GM12873 (cell line): ENCODE results near the gene METTL8.

Experiments
- CTCF ChIP-seq: IDR thresholded peaks from 2 replicates; pipeline ENCODE4 v1.5.1; 2012; ENCODE audit warnings: low read depth, mild to moderate bottlenecking, moderate library complexity, low read length, control low read depth; ENCODE audit not compliant: insufficient read depth; ENCODE audit errors: missing control alignments

The METTL8 gene

DNA sequence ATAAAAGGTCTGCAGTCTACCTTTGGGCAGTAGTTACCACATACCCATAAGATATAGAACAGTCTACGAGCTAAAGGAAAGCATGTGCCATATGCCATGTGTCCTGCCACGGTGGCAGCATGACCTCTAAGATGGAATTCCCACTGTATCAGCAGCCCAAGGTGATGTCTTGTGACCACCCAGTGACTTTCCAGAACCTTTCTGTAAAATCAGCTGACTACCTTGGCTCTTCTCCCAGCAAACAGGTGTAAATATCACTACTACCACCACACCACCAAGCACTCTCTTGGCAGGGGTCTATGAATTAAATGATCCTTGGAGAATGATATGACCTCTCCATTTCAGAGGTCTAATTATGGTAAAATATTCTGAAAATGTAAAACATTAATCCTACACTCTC is 99.6 kb downstream of the METTL8 start:
- TF ChIP-seq CTCF, result no peak

DNA sequence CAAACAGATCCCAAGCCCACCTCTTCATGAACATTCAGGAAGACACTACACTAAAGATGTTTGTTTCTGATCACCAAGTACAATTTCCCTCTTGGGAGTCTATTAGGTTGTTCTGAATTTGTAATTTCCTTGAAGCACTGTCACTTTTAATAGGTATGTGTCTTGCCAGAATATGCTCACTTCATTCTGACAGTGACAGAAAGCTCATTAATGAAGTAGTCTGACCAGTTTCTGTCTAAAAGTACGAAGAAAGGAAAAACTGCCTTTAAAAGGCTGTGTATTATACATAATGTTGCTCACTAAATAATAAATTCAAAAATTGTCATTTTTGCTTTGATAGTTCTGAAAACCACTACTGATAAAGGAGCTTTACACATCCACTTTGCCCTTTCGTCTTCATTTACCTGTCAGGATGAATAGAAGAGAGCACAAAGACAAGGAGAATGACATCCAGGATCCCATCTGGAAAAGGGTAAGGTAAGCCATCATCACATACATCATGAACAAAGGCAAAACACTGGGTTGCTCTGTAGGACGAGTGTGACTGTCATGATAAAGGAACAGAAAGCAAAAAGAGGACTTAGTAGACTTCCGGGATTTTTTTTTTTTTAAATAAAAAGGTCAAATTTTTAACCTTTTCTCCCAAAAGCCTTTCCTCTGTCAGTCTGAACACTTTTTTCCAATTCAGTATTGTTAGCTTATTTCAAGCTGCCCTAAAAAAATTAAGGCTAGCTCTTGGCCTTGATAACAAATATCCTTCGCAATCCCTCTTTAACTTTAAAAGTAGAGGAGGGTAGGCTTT is 103.4 kb downstream of the METTL8 start:
- no peak for TF ChIP-seq CTCF

- no peak for TF ChIP-seq CTCF
Observed at GRCh38 chr2:171327043-171327496, 106.7 kb downstream of the METTL8 start.

GRCh38 chr2:171325886-171326585 is 107.8 kb downstream of the METTL8 start:
- no peak for TF ChIP-seq CTCF

DNA sequence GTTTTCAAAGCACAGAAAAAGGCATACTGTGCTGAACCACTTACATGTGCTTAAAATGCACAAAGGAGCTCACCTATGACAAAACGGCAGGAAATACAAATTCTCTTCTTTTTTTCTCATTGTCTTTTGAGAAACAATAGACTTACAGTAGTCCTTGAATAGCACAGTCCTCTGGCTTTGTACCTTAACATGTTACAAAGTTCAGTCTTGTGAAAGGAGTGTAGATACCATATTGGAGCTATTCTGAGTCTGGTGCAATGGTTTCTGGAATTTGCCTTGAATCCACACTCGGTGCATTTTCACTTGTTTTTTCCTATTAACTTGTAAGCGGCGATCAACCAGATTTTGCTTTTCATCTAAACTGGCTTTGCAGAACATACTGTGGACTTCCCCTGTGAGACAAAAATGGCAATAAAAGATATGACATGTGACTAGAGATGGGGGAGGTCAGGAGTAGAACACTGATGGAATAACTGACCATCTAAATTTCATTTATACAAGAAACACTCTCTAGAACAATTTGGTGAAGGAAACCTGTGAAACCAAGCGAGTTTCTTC is 109.7 kb downstream of the METTL8 start:
- TF ChIP-seq CTCF, result no peak

- no peak for TF ChIP-seq CTCF
Observed at GRCh38 chr2:171322928-171323327, 110.9 kb downstream of the METTL8 start.

DNA sequence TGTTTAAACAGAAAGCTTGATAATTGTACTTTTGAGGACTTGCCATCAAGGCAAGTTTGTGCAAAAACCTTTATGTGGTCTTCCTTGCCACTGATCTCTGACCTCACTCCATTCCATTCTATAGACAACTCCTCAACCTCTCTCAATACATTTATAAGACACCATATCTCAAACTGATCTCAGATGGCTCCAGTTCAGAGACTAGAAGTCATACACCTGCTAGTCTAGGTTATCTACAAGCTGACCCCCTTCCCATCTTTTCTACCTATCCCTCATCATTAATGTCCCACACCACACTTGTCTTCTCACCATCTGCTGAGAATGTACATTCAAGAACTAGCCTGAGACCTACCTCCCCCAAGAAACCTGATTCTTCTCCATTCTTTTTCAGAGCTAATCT is 113.1 kb downstream of the METTL8 start:
- no peak for TF ChIP-seq CTCF
